Natural killer cell (primary cell): ENCODE data around the gene ABT1. TPM values are rescaled to one million over a fixed set of nuclear protein-coding genes. Genes with fewer than 3 reads are reported as not detected.

ENCODE experiments used
- ATAC-seq, 3 donors: fragments of 150-1000 bp in 2 of 3; fragments of 200-7000 bp in 1 of 3; cut with Tn5 transposase; 1 replicate in 1 of 3; 2 replicates in 2 of 3; pipeline ENCODE4 v1.10.0; 2021; ENCODE audit warnings: mild to moderate bottlenecking in 2 of 3, moderate library complexity in 2 of 3
- DNase-seq, 2 donors: peaks; one replicate each; pipeline versions ENCODE4 v3.0.0 to v3.0.0-alpha.2; 2013 to 2021; ENCODE audit warnings: mixed read lengths in 1 of 2
- H3K27ac ChIP-seq: one replicate; pipeline ENCODE4 v1.5.1; 2013; ENCODE audit warnings: mild to moderate bottlenecking, low read length
- H3K27me3 ChIP-seq: one replicate; pipeline ENCODE4 v1.6.1; 2013; ENCODE audit warnings: low read length; ENCODE audit not compliant: control insufficient read depth, insufficient read depth
- H3K36me3 ChIP-seq: one replicate; pipeline ENCODE4 v1.6.1; 2013; ENCODE audit warnings: low read length; ENCODE audit not compliant: control insufficient read depth, insufficient read depth
- H3K4me1 ChIP-seq: one replicate; pipeline ENCODE4 v1.6.1; 2013; ENCODE audit warnings: low read length; ENCODE audit not compliant: control insufficient read depth, insufficient read depth
- H3K4me3 ChIP-seq: one replicate; pipeline ENCODE4 v1.5.1; 2013; ENCODE audit warnings: low read length
- H3K9me3 ChIP-seq: one replicate; pipeline ENCODE4 v1.6.1; 2013; ENCODE audit warnings: low read length; ENCODE audit not compliant: control insufficient read depth, insufficient read depth
- H3K27ac Mint-ChIP-seq, 2 donors: one replicate each; pipeline ENCODE4 v1.8.0; 2022; ENCODE audit warnings: mild to moderate bottlenecking in 2 of 2, mixed read lengths in 2 of 2, moderate library complexity in 1 of 2
- H3K27me3 Mint-ChIP-seq, 2 donors: one replicate each; pipeline ENCODE4 v1.8.0; 2022; ENCODE audit warnings: low read depth in 2 of 2, mixed read lengths in 2 of 2
- H3K36me3 Mint-ChIP-seq: one replicate; pipeline ENCODE4 v1.8.0; 2022; ENCODE audit warnings: mixed read lengths
- H3K4me1 Mint-ChIP-seq, 2 donors: one replicate each; pipeline ENCODE4 v1.8.0; 2022; ENCODE audit warnings: mixed read lengths in 2 of 2
- H3K4me3 Mint-ChIP-seq: one replicate; pipeline ENCODE4 v1.8.0; 2022; ENCODE audit warnings: mild to moderate bottlenecking, moderate library complexity, mixed read lengths
- H3K9me3 Mint-ChIP-seq, 2 donors: one replicate each; pipeline ENCODE4 v1.8.0; 2022; ENCODE audit warnings: mixed read lengths in 2 of 2
- CTCF ChIP-seq: fragments of 200-600 bp; IDR thresholded peaks from one replicate; pipeline ENCODE4 v1.8.0; 2022; ENCODE audit warnings: antibody characterized with exemption
- WGBS: methylation state at CpG from one replicate; pipeline ENCODE4 v1.1.7; 2013; ENCODE audit warnings: missing lambda C conversion rate; ENCODE audit not compliant: insufficient coverage; 5-methylcytosine and 5-hydroxymethylcytosine counted together
- intact Hi-C: fragments of 100-400 bp; cut with micrococcal nuclease; formaldehyde crosslinking; loops from one replicate; pipeline ENCODE4 v1.14.2; 2022
- total RNA-seq, 4 donors: library from RNA; stranded (reverse); fragments of 120-200 nt in 1 of 4; gene quantifications; one replicate each; pipeline versions ENCODE4 v1.2.3 to v1.2.4, GENCODE V29; 2013 to 2022

Gene ABT1
- total RNA-seq, 3 donors from 2014 or later (not counting 1 experiment from before 2014, with no cell fraction given) = 23.9 to 30.7 (median 29.9) TPM

GRCh38 chr6:26568601-26569432 lies 27.9 kb upstream of the ABT1 start:
- Histone ChIP-seq H3K36me3 (no peaks in the 10 kb centered on the region), H3K27ac (peak overlapping the region; percentile 66), H3K4me1 (peaks cover 25% of the 10 kb centered on the region), H3K4me3 (peak overlapping the region; percentile 90), H3K27me3 (no peaks in the 10 kb centered on the region), H3K9me3 (no peaks in the 10 kb centered on the region)
- peak; percentile 99 for DNase-seq
- H3K27ac Mint-ChIP-seq = peak overlapping the region; percentile 99 to 100
- H3K27me3 Mint-ChIP-seq = peaks cover 5 to 6% of the 10 kb centered on the region in 2 donors
- WGBS = 6% methylated on average over 31 of the region's 34 CpGs
- intact Hi-C loops = loop anchor here (1.0 kb wide), 2 partner anchors 14 to 32 kb away; no protein-coding TSS in a partner anchor
- peak overlapping the region; percentile 97 for H3K4me3 Mint-ChIP-seq
- H3K4me1 Mint-ChIP-seq = peaks cover 27 to 34% of the 10 kb centered on the region in 2 donors
- peaks cover 0 to 7% of the 10 kb centered on the region in 2 donors for H3K9me3 Mint-ChIP-seq
- H3K36me3 Mint-ChIP-seq = peaks cover 9% of the 10 kb centered on the region
- peak; percentile 76 to 82 (median 81) for ATAC-seq
- TF ChIP-seq CTCF = no peak

GRCh38 chr6:26569433-26569764 lies 27.4 kb upstream of the ABT1 start:
- Histone ChIP-seq H3K27me3 (no peaks in the 10 kb centered on the region), H3K4me3 (peak overlapping the region; percentile 90), H3K9me3 (no peaks in the 10 kb centered on the region), H3K4me1 (peaks cover 25% of the 10 kb centered on the region), H3K27ac (peak overlapping the region; percentile 56), H3K36me3 (no peaks in the 10 kb centered on the region)
- Mint-ChIP-seq H3K27ac (peak overlapping the region; percentile 99 to 100), H3K4me3 (peak overlapping the region; percentile 97), H3K4me1 (peaks cover 27 to 34% of the 10 kb centered on the region in 2 donors), H3K9me3 (peaks cover 0 to 7% of the 10 kb centered on the region in 2 donors), H3K27me3 (peaks cover 5 to 6% of the 10 kb centered on the region in 2 donors), H3K36me3 (peaks cover 9% of the 10 kb centered on the region)
- TF ChIP-seq CTCF = no peak
- DNase-seq (no peak), ATAC-seq (no peak)
- 7% methylated on average over 2 of the region's 2 CpGs for WGBS
- intact Hi-C loops = no loop called here

- 89% methylated on average over 20 of the region's 21 CpGs for WGBS
- peaks cover 9% of the 10 kb centered on the region for H3K36me3 Mint-ChIP-seq
- intact Hi-C loops = loop anchor here (10.0 kb wide), 1 partner anchor 1325 kb away; a partner anchor contains a TSS
These were observed 26.5 kb upstream of the ABT1 start for GRCh38 chr6:26570027-26570809.

More at GRCh38 chr6:26570027-26570809, 26.5 kb upstream of the ABT1 start:
- TF ChIP-seq CTCF = no peak
- no peaks in the 10 kb centered on the region for H3K27me3 ChIP-seq
- H3K27ac Mint-ChIP-seq = peak overlapping the region; percentile 36 to 100
- H3K36me3 ChIP-seq = no peaks in the 10 kb centered on the region
- H3K27me3 Mint-ChIP-seq = peaks cover 5 to 6% of the 10 kb centered on the region in 2 donors
- H3K27ac ChIP-seq = no peak overlapping the region
- no peaks in the 10 kb centered on the region for H3K9me3 ChIP-seq
- no peak overlapping the region for H3K4me3 ChIP-seq
- H3K9me3 Mint-ChIP-seq = peaks cover 0 to 7% of the 10 kb centered on the region in 2 donors
- no peak overlapping the region for H3K4me3 Mint-ChIP-seq
- ATAC-seq (no peak), DNase-seq (peak in 1 of 2 donors; percentile 55)
- H3K4me1 ChIP-seq = peaks cover 25% of the 10 kb centered on the region
- peaks cover 27 to 34% of the 10 kb centered on the region in 2 donors for H3K4me1 Mint-ChIP-seq
